Neural cell (in vitro differentiated cells): ENCODE measurements around the gene ICA1L.

ENCODE experiments used
- CTCF ChIP-seq: fragments of 450-650 bp; IDR thresholded peaks from 2 replicates; pipeline ENCODE4 v1.5.1; 2014; ENCODE audit warnings: antibody characterized with exemption, mild to moderate bottlenecking, moderate library complexity; ENCODE audit not compliant: poor library complexity, severe bottlenecking
- EP300 ChIP-seq: fragments of 450-650 bp; conservative IDR thresholded peaks from 2 replicates; pipeline ENCODE4 v1.6.1; 2014; ENCODE audit warnings: antibody characterized with exemption, mild to moderate bottlenecking, moderate library complexity; ENCODE audit not compliant: poor library complexity, severe bottlenecking
- EZH2 ChIP-seq: fragments of 200-600, 300-800 bp; shearing (Covaris generic), sonication (generic); IDR thresholded peaks from 2 replicates; pipeline ENCODE4 v1.6.1; 2014; ENCODE audit warnings: antibody characterized with exemption, low read length, borderline replicate concordance, mild to moderate bottlenecking; ENCODE audit not compliant: insufficient read depth, poor library complexity, severe bottlenecking
- POLR2AphosphoS5 ChIP-seq: IDR thresholded peaks from 2 replicates; pipeline ENCODE4 v1.6.1; 2012
- RAD21 ChIP-seq: fragments of 450-650 bp; conservative IDR thresholded peaks from 2 replicates; pipeline ENCODE4 v1.6.1; 2014; ENCODE audit warnings: antibody characterized with exemption, mild to moderate bottlenecking, moderate library complexity
- SMC3 ChIP-seq: fragments of 450-650 bp; conservative IDR thresholded peaks from 2 replicates; pipeline ENCODE4 v1.6.1; 2014; ENCODE audit warnings: antibody characterized with exemption, mild to moderate bottlenecking, moderate library complexity; ENCODE audit not compliant: poor library complexity

GRCh38 chr2:202771741-202772460, 99.7 kb downstream of the ICA1L start:
- TF ChIP-seq EZH2 (no peak), RAD21 (no peak), CTCF (no peak), POLR2AphosphoS5 (no peak), SMC3 (no peak), EP300 (no peak)
